Endothelial cell of umbilical vein (primary cell): Measurements from ENCODE around the gene PKD2. TPM values are rescaled to one million over a fixed set of nuclear protein-coding genes. Genes with fewer than 3 reads are reported as not detected.

Source experiments
- BruUV-seq: library from RNA; stranded (reverse); fragments of 400-500 nt; replicated peaks from 2 replicates; lab custom pipeline; 2021; lab: Mats Ljungman, UMichigan
- CTCF ChIA-PET: fragments of 300-600, 350-600 bp; sonication (Branson Sonifier 250); formaldehyde crosslinking; loops from one replicate; lab custom pipeline; 2021; ENCODE audit warnings: antibody characterized with exemption, inconsistent platforms; lab: Charles Lee
- POLR2A ChIA-PET: fragments of 300-600, 350-600 bp; sonication (Branson Sonifier 250); formaldehyde crosslinking; loops from one replicate; lab custom pipeline; 2021; ENCODE audit warnings: antibody characterized with exemption, inconsistent platforms; lab: Charles Lee
- DNase-seq: peaks from one replicate; pipeline ENCODE4 v3.0.0-alpha.2; 2011; ENCODE audit warnings: low read depth, low spot score
- FAIRE-seq: peaks from 2 replicates; lab custom pipeline; 2011; peaks lifted over from hg19 to GRCh38; lab: Jason Lieb, UNC
- H2AFZ ChIP-seq: 2 replicates; pipeline ENCODE4 v1.6.0; 2012; ENCODE audit warnings: low read depth, low read length, control low read depth, inconsistent platforms
- H3K27ac ChIP-seq: 2 replicates; pipeline ENCODE4 v1.5.1; 2011; ENCODE audit warnings: low read depth, mild to moderate bottlenecking, control low read depth, low read length, moderate library complexity; ENCODE audit not compliant: insufficient read depth
- H3K27me3 ChIP-seq, 2 experiments: 2 replicates each; pipeline versions ENCODE4 v1.6.0 to v1.6.1; 2011; ENCODE audit warnings: low read length in 2 of 2, mixed read lengths in 1 of 2; ENCODE audit not compliant: control insufficient read depth in 2 of 2, insufficient read depth in 2 of 2
- H3K36me3 ChIP-seq, 2 experiments: 2 replicates in 1 of 2; 3 replicates in 1 of 2; pipeline ENCODE4 v1.5.1; 2011; ENCODE audit warnings: low read length in 2 of 2, mild to moderate bottlenecking in 1 of 2, moderate library complexity in 1 of 2; ENCODE audit not compliant: control insufficient read depth in 2 of 2, insufficient read depth in 2 of 2; ENCODE audit errors: extremely low read depth in 1 of 2
- H3K4me1 ChIP-seq: 3 replicates; pipeline ENCODE4 v1.5.1; 2011; ENCODE audit warnings: mild to moderate bottlenecking, low read length; ENCODE audit not compliant: control insufficient read depth, insufficient read depth; ENCODE audit errors: extremely low read depth
- H3K4me2 ChIP-seq: 2 replicates; pipeline ENCODE4 v1.6.1; 2011; ENCODE audit warnings: low read length, control low read depth, mixed read lengths; ENCODE audit not compliant: insufficient read depth
- H3K4me3 ChIP-seq, 3 experiments: fragments of 200-600 bp in 1 of 3; sonication (generic), shearing (Covaris generic) in 1 of 3; replicated peaks in 1 of 3; 2 replicates each; pipeline ENCODE4 v1.5.1; 2011 to 2016; ENCODE audit warnings: control low read depth in 3 of 3, low read length in 3 of 3, mild to moderate bottlenecking in 2 of 3, inconsistent platforms in 1 of 3, low read depth in 1 of 3, moderate library complexity in 1 of 3; ENCODE audit not compliant: insufficient read depth in 1 of 3
- H3K79me2 ChIP-seq: 2 replicates; pipeline ENCODE4 v1.6.0; 2012; ENCODE audit warnings: low read length, inconsistent platforms; ENCODE audit not compliant: control insufficient read depth, insufficient read depth
- H3K9ac ChIP-seq: replicated peaks from 2 replicates; pipeline ENCODE3; 2011; ENCODE audit warnings: low read length, control low read depth; ENCODE audit not compliant: insufficient read depth; ENCODE audit errors: extremely low read depth
- H3K9me1 ChIP-seq: replicated peaks from 3 replicates; pipeline ENCODE4 v1.6.0; 2011; ENCODE audit warnings: mild to moderate bottlenecking, low read length; ENCODE audit not compliant: control insufficient read depth, insufficient read depth; ENCODE audit errors: extremely low read depth
- H3K9me3 ChIP-seq: replicated peaks from 2 replicates; pipeline ENCODE4 v1.5.1; 2012; ENCODE audit warnings: low read length, inconsistent platforms; ENCODE audit not compliant: control insufficient read depth, insufficient read depth
- H4K20me1 ChIP-seq: replicated peaks from 2 replicates; pipeline ENCODE3; 2011; ENCODE audit warnings: mild to moderate bottlenecking, low read length; ENCODE audit not compliant: control insufficient read depth, insufficient read depth; ENCODE audit errors: extremely low read depth
- GATA2 ChIP-seq: IDR thresholded peaks from 2 replicates; pipeline ENCODE4 v1.7.0; 2011; ENCODE audit warnings: low read depth, mild to moderate bottlenecking, moderate library complexity, mixed read lengths, low read length; ENCODE audit not compliant: insufficient read length, insufficient read depth
- JUN ChIP-seq: IDR thresholded peaks from 2 replicates; pipeline ENCODE4 v1.6.1; 2011; ENCODE audit warnings: borderline replicate concordance, low read depth; ENCODE audit not compliant: insufficient read length, insufficient read depth
- MYC ChIP-seq: IDR thresholded peaks from one replicate; pipeline ENCODE4 v1.6.1; 2011; ENCODE audit warnings: mild to moderate bottlenecking, low read depth, low read length
- POLR2A ChIP-seq: IDR thresholded peaks from 2 replicates; pipeline ENCODE4 v1.6.1; 2012; ENCODE audit warnings: low read depth, mild to moderate bottlenecking, control low read depth, low read length
- dilution Hi-C: fragments of 300-500 bp; cut with MboI; formaldehyde crosslinking; loops from one replicate; pipeline ENCODE4 v1.15.0; 2019; ENCODE audit warnings: low sequenced_read_pairs; ENCODE audit not compliant: extremely low pct_ligation_motif_present
- intact Hi-C: fragments of 100-400 bp; cut with micrococcal nuclease; formaldehyde crosslinking; loops from one replicate; pipeline ENCODE4 v1.10.0; 2022
- polyA plus RNA-seq, 4 experiments: library from polyadenylated mRNA; depleted of rRNA in 3 of 4; stranded (reverse) in 3 of 4; unstranded in 1 of 4; fragments of >200 nt; gene quantifications; 2 replicates each; pipeline versions ENCODE4 v1.2.1 to v1.2.3, GENCODE V29; 2011 to 2012; ENCODE audit warnings: missing spikeins in 1 of 4
- total RNA-seq: library from RNA; stranded (reverse); gene quantifications from 2 replicates; pipeline ENCODE4 v1.2.3, GENCODE V29; 2021
- TF ChIP-seq, protein P1 (sequence below), 2 donors: IDR thresholded peaks; 1 replicate in 1 of 2; 2 replicates in 1 of 2; pipeline ENCODE4 v1.5.1; 2011; ENCODE audit warnings: low read length in 2 of 2, mild to moderate bottlenecking in 2 of 2, moderate library complexity in 2 of 2, control low read depth in 1 of 2, inconsistent platforms in 1 of 2, low read depth in 1 of 2; ENCODE audit not compliant: insufficient read depth in 1 of 2; ENCODE audit errors: extremely low read depth in 1 of 2
- TF ChIP-seq, protein P2 (sequence below): IDR thresholded peaks from 2 replicates; pipeline ENCODE4 v1.6.1; 2011; ENCODE audit not compliant: insufficient read depth, insufficient read length

PKD2 gene
- total and polyA plus RNA-seq, 2 donors (not counting 3 experiments of a cell fraction or from before 2014, with no cell fraction given) = 23.1 to 27.0 TPM

DNA sequence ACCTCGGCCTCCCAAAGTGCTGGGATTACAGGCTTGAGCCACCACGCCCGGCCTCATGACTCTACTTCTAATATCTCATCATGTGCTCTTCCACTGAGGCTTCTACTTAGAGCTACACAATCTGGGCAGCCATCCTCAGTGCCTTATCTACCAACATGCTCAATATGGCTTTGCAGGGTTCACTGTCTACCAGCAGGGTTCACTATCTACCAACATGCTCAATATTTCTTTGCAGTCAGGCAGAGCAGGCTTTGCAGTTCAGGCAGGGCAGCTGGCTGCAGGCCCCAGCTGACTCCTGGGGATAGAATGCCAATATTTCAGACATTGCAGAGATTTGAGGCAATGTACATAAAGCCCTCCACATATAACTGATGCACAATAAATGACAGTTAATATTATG, 47.5 kb downstream of the PKD2 start:
- no peaks in the 10 kb centered on the region for H3K27me3 ChIP-seq
- no peak overlapping the region for H2AFZ ChIP-seq
- FAIRE-seq = peak; percentile 60
- no peak overlapping the region for H3K27ac ChIP-seq
- TF ChIP-seq GATA2 (no peak), MYC (no peak), JUN (no peak), POLR2A (no peak)
- TF ChIP-seq, protein P1, sequence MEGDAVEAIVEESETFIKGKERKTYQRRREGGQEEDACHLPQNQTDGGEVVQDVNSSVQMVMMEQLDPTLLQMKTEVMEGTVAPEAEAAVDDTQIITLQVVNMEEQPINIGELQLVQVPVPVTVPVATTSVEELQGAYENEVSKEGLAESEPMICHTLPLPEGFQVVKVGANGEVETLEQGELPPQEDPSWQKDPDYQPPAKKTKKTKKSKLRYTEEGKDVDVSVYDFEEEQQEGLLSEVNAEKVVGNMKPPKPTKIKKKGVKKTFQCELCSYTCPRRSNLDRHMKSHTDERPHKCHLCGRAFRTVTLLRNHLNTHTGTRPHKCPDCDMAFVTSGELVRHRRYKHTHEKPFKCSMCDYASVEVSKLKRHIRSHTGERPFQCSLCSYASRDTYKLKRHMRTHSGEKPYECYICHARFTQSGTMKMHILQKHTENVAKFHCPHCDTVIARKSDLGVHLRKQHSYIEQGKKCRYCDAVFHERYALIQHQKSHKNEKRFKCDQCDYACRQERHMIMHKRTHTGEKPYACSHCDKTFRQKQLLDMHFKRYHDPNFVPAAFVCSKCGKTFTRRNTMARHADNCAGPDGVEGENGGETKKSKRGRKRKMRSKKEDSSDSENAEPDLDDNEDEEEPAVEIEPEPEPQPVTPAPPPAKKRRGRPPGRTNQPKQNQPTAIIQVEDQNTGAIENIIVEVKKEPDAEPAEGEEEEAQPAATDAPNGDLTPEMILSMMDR (IDR thresholded peaks at IDR 0.05; ENCODE audit: extremely low read depth in 1 of 2, insufficient read depth in 1 of 2, low read depth in 1 of 2, low read length in 2 of 2) = peak; percentile 46 to 72
- TF ChIP-seq, protein P2, sequence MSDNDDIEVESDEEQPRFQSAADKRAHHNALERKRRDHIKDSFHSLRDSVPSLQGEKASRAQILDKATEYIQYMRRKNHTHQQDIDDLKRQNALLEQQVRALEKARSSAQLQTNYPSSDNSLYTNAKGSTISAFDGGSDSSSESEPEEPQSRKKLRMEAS = no peak
- no TSS peak for BruUV-seq
- no peaks in the 10 kb centered on the region for H3K79me2 ChIP-seq
- peaks cover 4% of the 10 kb centered on the region for H3K4me1 ChIP-seq
- H3K9ac ChIP-seq = no peak overlapping the region
- DNase-seq = peak; percentile 77
- H4K20me1 ChIP-seq = no peaks in the 10 kb centered on the region
- intact Hi-C loops (loop anchor here (1.0 to 2.0 kb wide), 2 partner anchors 150 to 157 kb away; no protein-coding TSS in a partner anchor), dilution Hi-C loops (no loop called here)
- no peak overlapping the region for H3K4me3 ChIP-seq
- no peaks in the 10 kb centered on the region for H3K9me1 ChIP-seq
- no peaks in the 10 kb centered on the region for H3K9me3 ChIP-seq
- no peak overlapping the region for H3K4me2 ChIP-seq
- ChIA-PET CTCF (interaction anchor here (0.7 to 8.5 kb wide), 25 partner anchors 8 to 462 kb away, joined by 3 to 204 read pairs (median 5); partner anchors contain the start of gene HERC6), POLR2A (no interaction called here)
- peaks cover 13% of the 10 kb centered on the region in 2 experiments for H3K36me3 ChIP-seq
